CD14-positive monocyte (primary cell): ENCODE results near the gene ESPNL. TPM values are rescaled to one million over a fixed set of nuclear protein-coding genes. Genes with fewer than 3 reads are reported as not detected.

Experiments
- DNase-seq, 3 donors: peaks; one replicate each; pipeline ENCODE4 v3.0.0-alpha.2; 2011 to 2022
- H2AFZ ChIP-seq: 2 replicates; pipeline ENCODE4 v1.6.0; 2012; ENCODE audit warnings: mild to moderate bottlenecking, low read depth, low read length, inconsistent platforms; ENCODE audit not compliant: insufficient read depth, poor library complexity, severe bottlenecking
- H3K27ac ChIP-seq, 2 donors: 1 replicate in 1 of 2; 2 replicates in 1 of 2; pipeline ENCODE4 v1.5.1; 2012 to 2013; ENCODE audit warnings: low read length in 2 of 2, control low read depth in 1 of 2, inconsistent platforms in 1 of 2, low read depth in 1 of 2, mild to moderate bottlenecking in 1 of 2
- H3K27me3 ChIP-seq, 2 donors: one replicate each; pipeline versions ENCODE4 v1.6.0 to v1.6.1; 2011 to 2013; ENCODE audit warnings: low read length in 2 of 2; ENCODE audit not compliant: control insufficient read depth in 2 of 2, insufficient read depth in 2 of 2
- H3K36me3 ChIP-seq, 2 donors: replicated peaks in 1 of 2; 1 replicate in 1 of 2; 2 replicates in 1 of 2; pipeline versions ENCODE4 v1.5.1 to v1.6.1; 2012 to 2013; ENCODE audit warnings: low read length in 2 of 2, control low read depth in 1 of 2, inconsistent platforms in 1 of 2, mild to moderate bottlenecking in 1 of 2; ENCODE audit not compliant: insufficient read depth in 2 of 2, control insufficient read depth in 1 of 2
- H3K4me1 ChIP-seq, 2 donors: 1 replicate in 1 of 2; 2 replicates in 1 of 2; pipeline versions ENCODE4 v1.5.1 to v1.6.1; 2012 to 2013; ENCODE audit warnings: low read length in 2 of 2, control low read depth in 1 of 2, inconsistent platforms in 1 of 2, mild to moderate bottlenecking in 1 of 2, moderate library complexity in 1 of 2; ENCODE audit not compliant: insufficient read depth in 2 of 2, control insufficient read depth in 1 of 2
- H3K4me2 ChIP-seq: replicated peaks from 2 replicates; pipeline ENCODE3; 2012; ENCODE audit warnings: low read length, moderate library complexity, mild to moderate bottlenecking; ENCODE audit not compliant: poor library complexity, severe bottlenecking; ENCODE audit errors: extremely low read depth
- H3K4me3 ChIP-seq, 3 experiments: fragments of 200-600 bp in 1 of 3; sonication (generic) in 1 of 3; replicated peaks in 1 of 3; 1 replicate in 2 of 3; 2 replicates in 1 of 3; pipeline ENCODE4 v1.5.1; 2011 to 2013; ENCODE audit warnings: low read length in 3 of 3, mild to moderate bottlenecking in 3 of 3, control low read depth in 2 of 3, low read depth in 2 of 3, inconsistent platforms in 1 of 3, moderate library complexity in 1 of 3
- H3K79me2 ChIP-seq: 2 replicates; pipeline ENCODE4 v1.6.0; 2012; ENCODE audit warnings: mild to moderate bottlenecking, control low read depth, inconsistent platforms, low read length, moderate library complexity; ENCODE audit not compliant: insufficient read depth
- H3K9ac ChIP-seq: 2 replicates; pipeline ENCODE4 v1.6.0; 2017; ENCODE audit warnings: low read length, mild to moderate bottlenecking; ENCODE audit not compliant: insufficient read depth, poor library complexity, severe bottlenecking
- H3K9me3 ChIP-seq, 2 donors: replicated peaks in 1 of 2; 1 replicate in 1 of 2; 2 replicates in 1 of 2; pipeline versions ENCODE4 v1.5.1 to v1.6.1; 2012 to 2013; ENCODE audit warnings: low read length in 2 of 2, control low read depth in 1 of 2; ENCODE audit not compliant: control insufficient read depth in 1 of 2, insufficient read depth in 1 of 2
- H4K20me1 ChIP-seq: 2 replicates; pipeline ENCODE4 v1.6.0; 2012; ENCODE audit warnings: mild to moderate bottlenecking, low read length, control low read depth, moderate library complexity; ENCODE audit not compliant: insufficient read depth
- H3K27ac Mint-ChIP-seq, 7 donors: one replicate each; pipeline ENCODE4 v1.8.0; 2020; ENCODE audit warnings: mild to moderate bottlenecking in 7 of 7, mixed read lengths in 7 of 7, moderate library complexity in 6 of 7, inconsistent platforms in 2 of 7
- H3K27me3 Mint-ChIP-seq, 3 donors: one replicate each; pipeline ENCODE4 v1.8.0; 2021 to 2022; ENCODE audit warnings: low read depth in 3 of 3, mild to moderate bottlenecking in 3 of 3, mixed read lengths in 3 of 3, moderate library complexity in 3 of 3, inconsistent platforms in 1 of 3
- H3K36me3 Mint-ChIP-seq, 2 donors: one replicate each; pipeline ENCODE4 v1.8.0; 2020; ENCODE audit warnings: mixed read lengths in 2 of 2, inconsistent platforms in 1 of 2, mild to moderate bottlenecking in 1 of 2
- H3K4me1 Mint-ChIP-seq: one replicate; pipeline ENCODE4 v1.8.0; 2020; ENCODE audit warnings: mild to moderate bottlenecking, mixed read lengths
- H3K4me3 Mint-ChIP-seq, 2 donors: one replicate each; pipeline ENCODE4 v1.8.0; 2020; ENCODE audit warnings: mild to moderate bottlenecking in 2 of 2, mixed read lengths in 2 of 2, moderate library complexity in 1 of 2
- H3K9me3 Mint-ChIP-seq, 7 donors: one replicate each; pipeline ENCODE4 v1.8.0; 2020 to 2022; ENCODE audit warnings: mixed read lengths in 7 of 7, mild to moderate bottlenecking in 6 of 7, moderate library complexity in 6 of 7, inconsistent platforms in 2 of 7
- WGBS: methylation state at CpG from one replicate; pipeline ENCODE4 v1.1.5; 2013; ENCODE audit warnings: missing lambda C conversion rate; ENCODE audit not compliant: insufficient coverage; 5-methylcytosine and 5-hydroxymethylcytosine counted together
- intact Hi-C, 2 donors: fragments of 100-400 bp; cut with micrococcal nuclease; formaldehyde crosslinking; loops; one replicate each; pipeline versions ENCODE4 v1.15.0 to v1.15.1; 2023
- polyA plus RNA-seq, 3 donors: library from polyadenylated mRNA; depleted of rRNA in 1 of 3; unstranded in 2 of 3; stranded (reverse) in 1 of 3; fragments of 300-500 nt in 2 of 3; fragments of >200 nt in 1 of 3; fragmentation: Illumina TruSeq in 2 of 3; gene quantifications; 1 replicate in 2 of 3; 2 replicates in 1 of 3; pipeline ENCODE4 v1.2.3, GENCODE V29; 2012 to 2021
- TF ChIP-seq, protein P1 (sequence below): fragments of 200-600 bp; IDR thresholded peaks from one replicate; pipeline ENCODE4 v1.8.0; 2022; ENCODE audit warnings: antibody characterized with exemption, mild to moderate bottlenecking

Gene ESPNL
- polyA plus RNA-seq, 3 donors = not detected

- peaks cover 0 to 6% (median 0%) of the 10 kb centered on the region in 7 donors for H3K9me3 Mint-ChIP-seq
- H3K36me3 ChIP-seq = peaks cover 40 to 53% of the 10 kb centered on the region in 2 donors
- H3K4me2 ChIP-seq = no peak overlapping the region
- intact Hi-C loops = no loop called here
- WGBS = 81% methylated on average over 4 of the region's 8 CpGs
- peaks cover 48 to 56% of the 10 kb centered on the region in 2 donors for H3K36me3 Mint-ChIP-seq
- no peaks in the 10 kb centered on the region for H3K9me3 ChIP-seq
- H4K20me1 ChIP-seq = no peaks in the 10 kb centered on the region
- H3K79me2 ChIP-seq = no peaks in the 10 kb centered on the region
- peaks cover 23 to 28% (median 27%) of the 10 kb centered on the region in 3 donors for H3K27me3 Mint-ChIP-seq
- H3K27me3 ChIP-seq = peaks cover 0 to 16% of the 10 kb centered on the region in 2 donors
- TF ChIP-seq, protein P1, sequence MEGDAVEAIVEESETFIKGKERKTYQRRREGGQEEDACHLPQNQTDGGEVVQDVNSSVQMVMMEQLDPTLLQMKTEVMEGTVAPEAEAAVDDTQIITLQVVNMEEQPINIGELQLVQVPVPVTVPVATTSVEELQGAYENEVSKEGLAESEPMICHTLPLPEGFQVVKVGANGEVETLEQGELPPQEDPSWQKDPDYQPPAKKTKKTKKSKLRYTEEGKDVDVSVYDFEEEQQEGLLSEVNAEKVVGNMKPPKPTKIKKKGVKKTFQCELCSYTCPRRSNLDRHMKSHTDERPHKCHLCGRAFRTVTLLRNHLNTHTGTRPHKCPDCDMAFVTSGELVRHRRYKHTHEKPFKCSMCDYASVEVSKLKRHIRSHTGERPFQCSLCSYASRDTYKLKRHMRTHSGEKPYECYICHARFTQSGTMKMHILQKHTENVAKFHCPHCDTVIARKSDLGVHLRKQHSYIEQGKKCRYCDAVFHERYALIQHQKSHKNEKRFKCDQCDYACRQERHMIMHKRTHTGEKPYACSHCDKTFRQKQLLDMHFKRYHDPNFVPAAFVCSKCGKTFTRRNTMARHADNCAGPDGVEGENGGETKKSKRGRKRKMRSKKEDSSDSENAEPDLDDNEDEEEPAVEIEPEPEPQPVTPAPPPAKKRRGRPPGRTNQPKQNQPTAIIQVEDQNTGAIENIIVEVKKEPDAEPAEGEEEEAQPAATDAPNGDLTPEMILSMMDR = no peak
- H3K9ac ChIP-seq = no peak overlapping the region
- H3K4me1 ChIP-seq = no peaks in the 10 kb centered on the region
- no peak for DNase-seq
- H3K4me3 ChIP-seq = no peak overlapping the region
- no peak overlapping the region for H3K27ac Mint-ChIP-seq
- no peak overlapping the region for H3K27ac ChIP-seq
- H3K4me1 Mint-ChIP-seq = peaks cover 7% of the 10 kb centered on the region
- no peak overlapping the region for H3K4me3 Mint-ChIP-seq
- no peak overlapping the region for H2AFZ ChIP-seq
These were observed 67.6 kb downstream of the ESPNL start for GRCh38 chr2:238167761-238168160.

DNA sequence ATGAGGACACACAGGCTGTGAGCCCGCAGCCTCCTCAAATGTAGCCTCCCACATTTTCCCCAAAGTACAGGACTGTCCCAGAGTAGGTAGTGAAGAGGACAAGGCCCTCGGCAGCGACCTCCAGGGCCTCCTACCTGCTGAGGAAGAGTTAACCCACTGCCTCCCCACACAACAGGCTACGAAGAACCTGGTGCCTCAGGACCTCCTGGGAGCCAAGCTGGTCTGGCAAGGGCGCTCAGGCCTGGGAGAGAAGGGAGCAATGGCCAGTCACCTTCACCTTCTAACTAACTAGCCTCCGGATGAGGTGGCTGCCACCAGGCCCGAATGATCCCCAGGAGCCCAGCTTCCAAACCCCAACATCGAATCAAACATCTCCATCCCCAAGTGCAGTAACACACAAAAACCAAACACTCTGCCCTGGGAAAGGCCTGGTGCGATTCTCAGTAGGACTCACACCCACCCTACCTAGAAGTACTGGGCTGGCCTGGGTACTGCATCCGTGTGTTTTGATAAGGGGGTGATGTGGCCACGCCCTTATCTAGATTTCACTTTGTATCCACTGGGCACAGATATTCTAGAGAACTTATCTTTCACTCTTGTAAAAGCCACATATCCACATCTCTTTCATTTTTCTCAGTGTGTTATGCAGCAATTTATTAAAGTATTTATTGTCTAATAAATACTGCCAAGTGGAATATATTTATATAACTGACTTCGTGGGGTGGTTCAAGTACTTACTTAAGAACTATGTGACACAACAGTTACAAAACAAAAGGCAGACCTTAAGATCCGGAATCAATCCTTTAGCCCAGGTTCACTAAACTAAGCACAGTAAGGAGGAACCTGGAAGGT, 68.3 kb downstream of the ESPNL start:
- peaks cover 46 to 59% of the 10 kb centered on the region in 2 donors for H3K36me3 ChIP-seq
- H3K4me3 ChIP-seq = no peak overlapping the region
- H3K79me2 ChIP-seq = no peaks in the 10 kb centered on the region
- H2AFZ ChIP-seq = no peak overlapping the region
- H3K27ac ChIP-seq = no peak overlapping the region
- Mint-ChIP-seq H3K36me3 (peaks cover 55 to 62% of the 10 kb centered on the region in 2 donors), H3K27ac (peak overlapping the region in 3 of 7 donors; percentile 23 to 57 (median 53)), H3K9me3 (peaks cover 0 to 6% (median 0%) of the 10 kb centered on the region in 7 donors), H3K4me3 (no peak overlapping the region), H3K27me3 (peaks cover 16 to 22% (median 20%) of the 10 kb centered on the region in 3 donors), H3K4me1 (peaks cover 7% of the 10 kb centered on the region)
- peaks cover 0 to 9% of the 10 kb centered on the region in 2 donors for H3K27me3 ChIP-seq
- H3K4me1 ChIP-seq = no peaks in the 10 kb centered on the region
- intact Hi-C loops = no loop called here
- no peak overlapping the region for H3K9ac ChIP-seq
- no peak overlapping the region for H3K4me2 ChIP-seq
- no peaks in the 10 kb centered on the region for H3K9me3 ChIP-seq
- DNase-seq = no peak
- no peaks in the 10 kb centered on the region for H4K20me1 ChIP-seq
- TF ChIP-seq, protein P1 = no peak
- WGBS = 100% methylated on average over 4 of the region's 13 CpGs
